Uterus (tissue), 4 donors: ENCODE results near the gene RASGRP1. TPM values are rescaled to one million over a fixed set of nuclear protein-coding genes. Genes with fewer than 3 reads are reported as not detected.

Experiments
- DNase-seq, 2 donors: peaks; one replicate each; pipeline ENCODE4 v3.0.0-alpha.2; 2019 to 2020
- H3K27ac ChIP-seq, 2 donors: fragments of 200-600 bp; sonication (generic); 1 replicate in 1 of 2; 2 replicates in 1 of 2; pipeline ENCODE4 v1.5.1; 2016 to 2018
- H3K27me3 ChIP-seq, 2 donors: fragments of 200-600 bp; sonication (generic); one replicate each; pipeline ENCODE4 v1.5.1; 2018 to 2019; ENCODE audit warnings: control low read depth in 1 of 2
- H3K36me3 ChIP-seq, 2 donors: fragments of 200-600 bp; sonication (generic); one replicate each; pipeline ENCODE4 v1.5.1; 2019; ENCODE audit warnings: control low read depth in 1 of 2
- H3K4me1 ChIP-seq, 2 donors: fragments of 200-600 bp; sonication (generic); one replicate each; pipeline ENCODE4 v1.5.1; 2018 to 2019; ENCODE audit warnings: control low read depth in 1 of 2
- H3K4me3 ChIP-seq, 2 donors: fragments of 200-600 bp; sonication (generic); 1 replicate in 1 of 2; 2 replicates in 1 of 2; pipeline ENCODE4 v1.5.1; 2018 to 2019; ENCODE audit warnings: mild to moderate bottlenecking in 1 of 2
- H3K9me3 ChIP-seq, 2 donors: fragments of 200-600 bp; sonication (generic); one replicate each; pipeline ENCODE4 v1.5.1; 2019; ENCODE audit warnings: control low read depth in 1 of 2
- POLR2A ChIP-seq, 2 donors: fragments of 450-650 bp; IDR thresholded peaks; one replicate each; pipeline ENCODE4 v1.6.1; 2016; ENCODE audit warnings: antibody characterized with exemption in 2 of 2, mild to moderate bottlenecking in 1 of 2, moderate library complexity in 1 of 2
- intact Hi-C: fragments of 100-400 bp; cut with DNase I; formaldehyde crosslinking; loops from one replicate; pipeline ENCODE4 v1.15.1; 2023; ENCODE audit warnings: low total_unique reads
- total RNA-seq, 4 donors: library from RNA; depleted of rRNA in 3 of 4; stranded (reverse); fragments of >200 nt in 3 of 4; gene quantifications; one replicate each; pipeline versions ENCODE4 v1.1.0 to v1.2.4, GENCODE V29; 2014 to 2023
- TF ChIP-seq, protein P1 (sequence below), 4 experiments: fragments of 200-600 bp in 2 of 4; fragments of 450-650 bp in 2 of 4; sonication (generic) in 2 of 4; IDR thresholded peaks; one replicate each; pipeline ENCODE4 v1.5.1; 2016 to 2019; ENCODE audit warnings: antibody characterized with exemption in 4 of 4, mild to moderate bottlenecking in 2 of 4, moderate library complexity in 1 of 4
- donor health status: DM: yes; HTN: yes; CAD: no.

RASGRP1 gene
- total RNA-seq, 4 donors from 2014 or later = under 0.01 to 0.82 (median 0.48) TPM; not detected in 1

DNA sequence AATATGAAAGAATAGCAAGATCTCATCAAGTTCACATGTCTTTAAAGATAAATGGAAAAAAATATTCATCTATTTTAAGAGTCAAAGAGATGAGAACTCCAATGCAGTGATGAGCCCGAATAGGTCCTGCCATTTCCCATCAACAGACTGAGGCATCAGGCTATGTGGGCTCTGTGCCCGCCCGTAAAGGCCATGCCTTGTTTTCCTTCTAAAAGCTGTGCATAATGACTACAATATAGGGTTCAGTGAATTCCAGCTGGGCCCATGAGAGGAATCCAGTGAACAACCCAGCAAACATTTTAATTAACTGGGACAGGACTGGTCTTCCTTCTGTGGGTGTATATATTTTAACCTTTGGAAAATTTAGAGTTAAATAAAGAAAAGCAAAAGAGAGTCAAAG is 44.6 kb downstream of the RASGRP1 start:
- H3K27ac ChIP-seq = no peak overlapping the region
- no peaks in the 10 kb centered on the region for H3K4me1 ChIP-seq
- H3K27me3 ChIP-seq = no peaks in the 10 kb centered on the region
- TF ChIP-seq POLR2A (IDR thresholded peaks at IDR 0.05) = no peak
- TF ChIP-seq, protein P1, sequence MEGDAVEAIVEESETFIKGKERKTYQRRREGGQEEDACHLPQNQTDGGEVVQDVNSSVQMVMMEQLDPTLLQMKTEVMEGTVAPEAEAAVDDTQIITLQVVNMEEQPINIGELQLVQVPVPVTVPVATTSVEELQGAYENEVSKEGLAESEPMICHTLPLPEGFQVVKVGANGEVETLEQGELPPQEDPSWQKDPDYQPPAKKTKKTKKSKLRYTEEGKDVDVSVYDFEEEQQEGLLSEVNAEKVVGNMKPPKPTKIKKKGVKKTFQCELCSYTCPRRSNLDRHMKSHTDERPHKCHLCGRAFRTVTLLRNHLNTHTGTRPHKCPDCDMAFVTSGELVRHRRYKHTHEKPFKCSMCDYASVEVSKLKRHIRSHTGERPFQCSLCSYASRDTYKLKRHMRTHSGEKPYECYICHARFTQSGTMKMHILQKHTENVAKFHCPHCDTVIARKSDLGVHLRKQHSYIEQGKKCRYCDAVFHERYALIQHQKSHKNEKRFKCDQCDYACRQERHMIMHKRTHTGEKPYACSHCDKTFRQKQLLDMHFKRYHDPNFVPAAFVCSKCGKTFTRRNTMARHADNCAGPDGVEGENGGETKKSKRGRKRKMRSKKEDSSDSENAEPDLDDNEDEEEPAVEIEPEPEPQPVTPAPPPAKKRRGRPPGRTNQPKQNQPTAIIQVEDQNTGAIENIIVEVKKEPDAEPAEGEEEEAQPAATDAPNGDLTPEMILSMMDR (IDR thresholded peaks at IDR 0.05) = no peak
- intact Hi-C loops = no loop called here
- H3K9me3 ChIP-seq = no peaks in the 10 kb centered on the region
- DNase-seq = no peak
- no peak overlapping the region for H3K4me3 ChIP-seq
- no peaks in the 10 kb centered on the region for H3K36me3 ChIP-seq

DNA sequence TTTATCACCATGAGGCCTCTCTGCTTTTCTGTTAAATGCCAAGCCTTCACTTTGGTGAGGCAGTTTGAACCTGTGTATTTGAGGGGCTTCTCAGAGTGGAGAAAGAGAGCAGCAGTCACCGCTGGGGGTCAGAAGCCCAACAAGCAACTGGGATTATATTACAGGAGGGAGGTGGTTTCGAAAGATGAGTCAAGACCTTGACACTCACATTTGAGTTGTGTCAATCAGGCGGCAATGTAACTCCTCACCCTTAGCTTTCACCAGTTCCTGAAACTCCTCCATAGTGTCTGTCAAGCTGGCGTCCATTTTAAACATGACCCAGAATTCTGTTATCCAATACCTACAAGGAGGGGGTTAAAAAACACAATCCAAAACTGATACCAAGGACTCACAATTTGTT is 46.5 kb downstream of the RASGRP1 start:
- Histone ChIP-seq H3K4me3 (no peak overlapping the region), H3K36me3 (no peaks in the 10 kb centered on the region), H3K4me1 (no peaks in the 10 kb centered on the region), H3K9me3 (no peaks in the 10 kb centered on the region), H3K27me3 (no peaks in the 10 kb centered on the region), H3K27ac (no peak overlapping the region)
- TF ChIP-seq, protein P1 (IDR thresholded peaks at IDR 0.05) = no peak
- TF ChIP-seq POLR2A (IDR thresholded peaks at IDR 0.05) = no peak
- intact Hi-C loops = no loop called here
- no peak for DNase-seq

DNA sequence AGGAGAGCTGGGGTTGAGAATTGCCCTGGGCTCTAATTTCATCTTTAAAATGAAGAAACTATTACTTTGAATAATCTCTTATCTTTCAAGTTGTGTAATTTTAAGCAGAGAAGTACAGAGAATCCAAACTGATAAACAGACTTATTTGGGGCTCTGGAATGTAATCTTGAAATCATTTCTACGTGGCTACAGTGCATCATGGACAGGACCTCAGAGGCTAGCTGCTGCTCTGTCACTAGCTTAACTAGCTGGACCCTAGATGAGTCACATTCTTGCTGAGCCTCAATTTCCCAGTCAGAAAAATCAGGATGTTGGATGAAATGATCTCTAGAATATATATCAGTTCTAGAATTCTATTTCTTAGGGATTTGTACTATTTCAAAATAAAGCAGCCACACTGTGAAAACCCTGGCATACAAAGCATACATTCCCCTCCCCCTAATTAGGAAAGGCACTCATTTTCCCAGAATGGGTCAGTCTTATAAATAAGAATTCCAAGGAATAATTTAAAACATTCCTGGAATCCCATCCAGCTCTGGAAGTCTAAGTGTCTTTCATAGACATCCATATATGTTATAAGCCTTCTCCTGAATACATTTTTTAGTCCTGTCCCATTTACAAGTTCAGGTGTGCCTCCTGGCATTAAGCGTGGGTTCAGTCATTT is 47.2 kb downstream of the RASGRP1 start:
- intact Hi-C loops = no loop called here
- DNase-seq = no peak
- H3K4me3 ChIP-seq = no peak overlapping the region

DNA sequence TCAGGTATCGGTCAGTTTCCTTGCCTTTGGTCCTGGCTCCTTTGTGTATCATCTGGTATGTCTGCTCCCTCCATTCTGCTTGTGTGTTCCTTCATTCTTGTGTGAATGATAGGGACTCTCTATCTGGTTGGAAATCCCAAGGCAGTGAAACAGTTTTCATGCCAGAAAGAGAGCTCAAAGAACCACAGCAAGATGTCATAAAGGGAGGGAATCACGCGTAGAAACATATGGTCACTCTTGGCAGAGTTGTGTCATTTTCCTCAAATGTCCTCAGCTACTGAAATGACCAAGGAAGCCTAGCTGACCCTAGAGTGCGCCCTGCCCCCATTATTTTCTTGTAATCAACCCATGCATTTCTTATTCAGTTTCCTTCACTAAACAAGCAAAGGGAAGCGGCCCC is 48.0 kb downstream of the RASGRP1 start:
- H3K36me3 ChIP-seq = no peaks in the 10 kb centered on the region
- no peaks in the 10 kb centered on the region for H3K9me3 ChIP-seq
- no peaks in the 10 kb centered on the region for H3K4me1 ChIP-seq
- DNase-seq = no peak
- no peak overlapping the region for H3K4me3 ChIP-seq
- no peak for TF ChIP-seq POLR2A (IDR thresholded peaks at IDR 0.05)
- TF ChIP-seq, protein P1 (IDR thresholded peaks at IDR 0.05) = no peak
- H3K27ac ChIP-seq = no peak overlapping the region
- no peaks in the 10 kb centered on the region for H3K27me3 ChIP-seq
- intact Hi-C loops = no loop called here

More for the DNA sequence above, 47.2 kb downstream of the RASGRP1 start:
- Histone ChIP-seq H3K4me1 (no peaks in the 10 kb centered on the region), H3K9me3 (no peaks in the 10 kb centered on the region), H3K36me3 (no peaks in the 10 kb centered on the region), H3K27me3 (no peaks in the 10 kb centered on the region), H3K27ac (no peak overlapping the region)
- TF ChIP-seq POLR2A (IDR thresholded peaks at IDR 0.05) = no peak
- TF ChIP-seq, protein P1 (IDR thresholded peaks at IDR 0.05) = no peak

DNA sequence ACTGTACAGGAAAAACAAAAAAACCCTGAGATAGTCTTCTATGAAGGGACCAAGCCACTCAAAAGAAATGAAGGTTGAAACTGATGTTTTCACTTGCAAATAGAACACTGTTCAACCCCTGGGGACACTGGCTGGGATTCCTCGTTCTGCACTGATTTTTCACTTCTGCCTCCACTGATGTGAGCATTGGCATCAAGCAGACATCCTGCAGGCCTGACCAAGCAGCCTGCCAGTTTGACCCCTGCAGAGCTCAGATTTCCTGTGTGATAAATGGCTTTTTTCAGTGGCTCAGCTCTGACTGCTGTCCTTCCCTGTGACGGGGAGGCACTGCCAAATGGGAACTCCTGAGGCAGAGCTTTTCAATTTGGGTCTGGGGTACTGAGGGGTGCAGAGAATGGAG is 50.0 kb downstream of the RASGRP1 start:
- Histone ChIP-seq H3K27ac (no peak overlapping the region), H3K9me3 (no peaks in the 10 kb centered on the region), H3K4me3 (no peak overlapping the region), H3K36me3 (no peaks in the 10 kb centered on the region), H3K4me1 (no peaks in the 10 kb centered on the region), H3K27me3 (no peaks in the 10 kb centered on the region)
- intact Hi-C loops = no loop called here
- TF ChIP-seq POLR2A (IDR thresholded peaks at IDR 0.05) = no peak
- TF ChIP-seq, protein P1 (IDR thresholded peaks at IDR 0.05) = no peak
- no peak for DNase-seq
